ENCODE data around the gene SSH3. TPM values are rescaled to one million over a fixed set of nuclear protein-coding genes. Genes with fewer than 3 reads are reported as not detected.
A peak's percentile ranks its signal among the peaks of the same experiment; 100 is the strongest.

The SSH3 gene
- total RNA-seq, 1 experiment from 2014 or later: 89.6 TPM

DNA sequence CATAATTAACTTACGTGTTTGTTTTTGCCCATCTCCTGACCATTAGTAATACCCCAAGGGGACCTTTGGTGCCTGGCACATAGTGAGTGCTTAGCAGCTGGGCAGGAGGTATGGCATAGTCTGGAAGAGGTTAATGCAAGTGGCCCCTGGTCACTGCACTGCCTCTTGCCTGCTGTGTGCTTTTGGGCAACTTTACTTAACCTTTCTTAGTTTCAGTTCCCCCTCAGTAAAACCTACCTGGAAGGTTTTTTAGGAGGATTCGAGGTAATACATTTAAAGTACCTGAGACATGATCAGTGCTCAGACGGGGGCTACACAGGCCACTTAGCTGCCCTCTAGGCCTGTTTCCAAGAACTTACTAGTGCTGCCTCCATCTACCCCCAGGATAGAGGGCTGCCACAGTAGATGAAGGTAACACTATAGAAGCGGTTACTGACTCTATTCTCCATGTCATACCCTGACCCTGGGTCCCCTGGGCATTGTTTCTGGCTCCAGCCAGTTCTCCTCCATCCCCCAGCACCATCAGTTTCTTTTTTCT, 46.7 kb downstream of the SSH3 start:
- no peaks in the 10 kb centered on the region for H3K36me3 ChIP-seq (ENCODE audit: control insufficient read depth, insufficient read depth, low read length)
- peak overlapping the region; percentile 5 for H3K27ac Mint-ChIP-seq (ENCODE audit: unreplicated experiment)
- peaks cover 41% of the 10 kb centered on the region for H3K4me1 Mint-ChIP-seq (ENCODE audit: low read depth, unreplicated experiment)
- TF ChIP-seq, protein P1, sequence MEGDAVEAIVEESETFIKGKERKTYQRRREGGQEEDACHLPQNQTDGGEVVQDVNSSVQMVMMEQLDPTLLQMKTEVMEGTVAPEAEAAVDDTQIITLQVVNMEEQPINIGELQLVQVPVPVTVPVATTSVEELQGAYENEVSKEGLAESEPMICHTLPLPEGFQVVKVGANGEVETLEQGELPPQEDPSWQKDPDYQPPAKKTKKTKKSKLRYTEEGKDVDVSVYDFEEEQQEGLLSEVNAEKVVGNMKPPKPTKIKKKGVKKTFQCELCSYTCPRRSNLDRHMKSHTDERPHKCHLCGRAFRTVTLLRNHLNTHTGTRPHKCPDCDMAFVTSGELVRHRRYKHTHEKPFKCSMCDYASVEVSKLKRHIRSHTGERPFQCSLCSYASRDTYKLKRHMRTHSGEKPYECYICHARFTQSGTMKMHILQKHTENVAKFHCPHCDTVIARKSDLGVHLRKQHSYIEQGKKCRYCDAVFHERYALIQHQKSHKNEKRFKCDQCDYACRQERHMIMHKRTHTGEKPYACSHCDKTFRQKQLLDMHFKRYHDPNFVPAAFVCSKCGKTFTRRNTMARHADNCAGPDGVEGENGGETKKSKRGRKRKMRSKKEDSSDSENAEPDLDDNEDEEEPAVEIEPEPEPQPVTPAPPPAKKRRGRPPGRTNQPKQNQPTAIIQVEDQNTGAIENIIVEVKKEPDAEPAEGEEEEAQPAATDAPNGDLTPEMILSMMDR (IDR thresholded peaks at IDR 0.05; ENCODE audit: insufficient read depth in 1 of 2, low read depth in 1 of 2, low read length in 1 of 2, severe bottlenecking in 1 of 2, unreplicated experiment in 1 of 2): no peak
- no peaks in the 10 kb centered on the region for H3K27me3 ChIP-seq (replicated peaks; ENCODE audit: control insufficient read depth, insufficient read depth, low read length)
- no peak overlapping the region for H3K4me3 ChIP-seq (ENCODE audit: low read depth, low read length)
- H3K36me3 Mint-ChIP-seq (ENCODE audit: insufficient read depth, unreplicated experiment): peaks cover 17% of the 10 kb centered on the region
- no peak overlapping the region for H3K4me3 Mint-ChIP-seq (ENCODE audit: unreplicated experiment)
- DNase-seq: no peak
- H3K9me3 ChIP-seq: no peaks in the 10 kb centered on the region
- H3K4me1 ChIP-seq: peaks cover 53% of the 10 kb centered on the region
- H3K27me3 Mint-ChIP-seq (ENCODE audit: insufficient read depth, unreplicated experiment): no peaks in the 10 kb centered on the region
- CTCF ChIA-PET: interaction anchor here (0.6 to 17.9 kb wide), 2 partner anchors 29 to 44 kb away, joined by 3 to 775 read pairs; partner anchors contain the start of gene CLCF1
- POLR2A ChIA-PET: interaction anchor here (0.9 kb wide), 1 partner anchor 24 kb away, joined by 4 read pairs; no protein-coding TSS in a partner anchor
- BruUV-seq (replicated peaks): no TSS peak
- no peaks in the 10 kb centered on the region for H3K9me3 Mint-ChIP-seq (ENCODE audit: unreplicated experiment)
- intact Hi-C loops (cut with micrococcal nuclease; ENCODE audit: unreplicated experiment): loop anchor here (5.0 kb wide), 1 partner anchor 232 kb away; the partner anchor contains the start of gene GSTP1

DNA sequence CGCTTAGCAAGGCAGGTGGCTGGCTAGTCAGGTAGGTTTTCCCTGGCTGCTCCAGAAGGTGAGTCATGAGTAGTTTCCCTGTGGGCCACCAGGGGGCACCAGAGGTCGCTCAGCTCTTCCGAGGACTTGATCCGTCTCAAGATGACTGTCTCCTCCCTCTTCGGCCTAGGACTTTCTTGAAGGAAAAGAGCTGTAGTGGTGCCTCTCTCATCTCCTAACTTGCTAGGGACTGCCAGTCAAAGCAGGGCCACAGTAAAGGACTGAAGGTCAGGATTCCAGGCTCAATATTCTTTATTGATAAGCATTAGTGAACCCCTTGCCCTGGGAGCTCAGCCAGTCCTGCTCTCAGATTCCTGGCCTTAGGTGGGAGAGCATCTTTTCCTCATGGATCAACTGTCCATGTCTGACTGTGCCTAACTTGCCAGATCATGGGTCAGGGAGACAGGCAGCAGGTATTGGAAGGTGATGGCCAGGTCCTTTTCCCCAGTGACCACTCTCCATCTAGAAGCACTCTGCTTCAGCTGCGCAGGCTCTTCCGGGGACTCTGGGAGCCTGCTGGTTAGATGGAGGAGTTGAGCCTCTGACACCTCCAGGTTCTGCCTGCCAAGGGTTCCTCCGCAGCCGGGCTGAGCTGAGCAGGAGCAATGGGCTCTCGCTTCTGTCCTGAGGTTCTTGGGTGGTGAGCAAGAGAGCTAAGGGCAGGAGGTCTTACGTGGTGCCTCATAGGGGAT, 48.1 kb downstream of the SSH3 start:
- ChIA-PET CTCF (interaction anchor here (0.6 to 17.9 kb wide), 17 partner anchors 10 to 286 kb away, joined by 3 to 775 read pairs (median 3); partner anchors contain the start of genes AIP, ANKRD13D, CLCF1 and PPP1CA), POLR2A (interaction anchor here (0.6 to 1.4 kb wide), 3 partner anchors 31 to 134 kb away, joined by 6 to 9 read pairs (median 8); partner anchors contain the start of gene SSH3)
- peaks cover 11% of the 10 kb centered on the region for H3K36me3 Mint-ChIP-seq (ENCODE audit: insufficient read depth, unreplicated experiment)
- peaks cover 32% of the 10 kb centered on the region for H3K4me1 Mint-ChIP-seq (ENCODE audit: low read depth, unreplicated experiment)
- Histone ChIP-seq H3K4me3 (ENCODE audit: low read depth, low read length) (no peak overlapping the region), H3K9me3 (no peaks in the 10 kb centered on the region), H3K36me3 (ENCODE audit: control insufficient read depth, insufficient read depth, low read length) (no peaks in the 10 kb centered on the region), H3K4me1 (peaks cover 56% of the 10 kb centered on the region), H3K27me3 (replicated peaks; ENCODE audit: control insufficient read depth, insufficient read depth, low read length) (no peaks in the 10 kb centered on the region)
- intact Hi-C loops (cut with micrococcal nuclease; ENCODE audit: unreplicated experiment): loop anchor here (1.0 to 5.0 kb wide), 4 partner anchors 23 to 231 kb away; partner anchors contain the start of genes CORO1B and GSTP1
- no peaks in the 10 kb centered on the region for H3K27me3 Mint-ChIP-seq (ENCODE audit: insufficient read depth, unreplicated experiment)
- no peak overlapping the region for H3K27ac Mint-ChIP-seq (ENCODE audit: unreplicated experiment)
- TF ChIP-seq, protein P1 (IDR thresholded peaks at IDR 0.05; ENCODE audit: insufficient read depth in 1 of 2, low read depth in 1 of 2, low read length in 1 of 2, severe bottlenecking in 1 of 2, unreplicated experiment in 1 of 2): peak; percentile 98
- peak; percentile 74 to 83 for DNase-seq
- BruUV-seq (replicated peaks): no TSS peak
- no peaks in the 10 kb centered on the region for H3K9me3 Mint-ChIP-seq (ENCODE audit: unreplicated experiment)
- peak overlapping the region; percentile 23 for H3K4me3 Mint-ChIP-seq (ENCODE audit: unreplicated experiment)
